HepG2 (cell line): ENCODE results near the gene KCNK10. TPM values are rescaled to one million over a fixed set of nuclear protein-coding genes. Genes with fewer than 3 reads are reported as not detected.

ENCODE experiments used
- ATAC-seq: fragments of 200-7000 bp; cut with Tn5 transposase; 3 replicates; pipeline ENCODE4 v1.9.1; 2020; ENCODE audit warnings: mild to moderate bottlenecking, moderate library complexity
- BruUV-seq: library from RNA; stranded (reverse); fragments of 400-500 nt; replicated peaks from 2 replicates; lab custom pipeline; 2021; lab: Mats Ljungman, UMichigan
- CTCF ChIA-PET: fragments of 300-600 bp; formaldehyde crosslinking; extraction: SDS; loops from one replicate; lab custom pipeline; 2021; ENCODE audit warnings: low total read pairs, inconsistent platforms, low intra/inter-chr PET ratio; lab: Yijun Ruan, JAX
- POLR2A ChIA-PET: fragments of 350-600 bp; sonication (Branson Sonifier 250); formaldehyde crosslinking; loops from one replicate; lab custom pipeline; 2020; ENCODE audit warnings: antibody characterized with exemption, inconsistent platforms; lab: Yijun Ruan, JAX
- DNase-seq: peaks from one replicate; pipeline ENCODE4 v3.0.0-alpha.2; 2015; ENCODE audit warnings: low spot score
- FAIRE-seq: peaks from 3 replicates; lab custom pipeline; 2011; peaks lifted over from hg19 to GRCh38; lab: Jason Lieb, UNC
- H2AFZ ChIP-seq: one replicate; pipeline ENCODE4 v1.6.1; 2011; ENCODE audit warnings: low read length, inconsistent platforms
- H3K27ac ChIP-seq: fragments of 300-600 bp; 3 replicates; pipeline ENCODE4 v1.8.0; 2011; ENCODE audit warnings: mixed run types, mild to moderate bottlenecking, mixed read lengths, low read length, inconsistent platforms; ENCODE audit not compliant: insufficient read depth; ENCODE audit errors: extremely low read length
- H3K27me3 ChIP-seq, 2 experiments: fragments of 200-600 bp in 1 of 2; 2 replicates in 1 of 2; 3 replicates in 1 of 2; pipeline versions ENCODE4 v1.6.0 to v1.8.0; 2011; ENCODE audit warnings: low read length in 2 of 2, mild to moderate bottlenecking in 2 of 2, moderate library complexity in 2 of 2, inconsistent platforms in 1 of 2; ENCODE audit not compliant: insufficient read depth in 2 of 2, control insufficient read depth in 1 of 2
- H3K36me3 ChIP-seq, 2 experiments: fragments of 200-600 bp in 1 of 2; replicated peaks in 1 of 2; 2 replicates in 1 of 2; 3 replicates in 1 of 2; pipeline versions ENCODE4 v1.5.1 to v1.8.0; 2011; ENCODE audit warnings: low read length in 2 of 2, inconsistent platforms in 1 of 2; ENCODE audit not compliant: insufficient read depth in 2 of 2, control insufficient read depth in 1 of 2
- H3K4me1 ChIP-seq: 2 replicates; pipeline ENCODE4 v1.5.1; 2012; ENCODE audit warnings: low read length, inconsistent platforms; ENCODE audit not compliant: insufficient read depth
- H3K4me2 ChIP-seq: 2 replicates; pipeline ENCODE4 v1.6.0; 2011; ENCODE audit warnings: low read depth, low read length, inconsistent platforms
- H3K4me3 ChIP-seq, 3 experiments: fragments of 200-600 bp in 1 of 3; sonication (generic), shearing (Covaris generic) in 1 of 3; replicated peaks in 1 of 3; 2 replicates each; pipeline ENCODE4 v1.5.1; 2011 to 2016; ENCODE audit warnings: low read length in 3 of 3, inconsistent platforms in 2 of 3, low read depth in 2 of 3, mild to moderate bottlenecking in 2 of 3, control low read depth in 1 of 3, mixed read lengths in 1 of 3; ENCODE audit not compliant: insufficient read depth in 1 of 3
- H3K79me2 ChIP-seq: one replicate; pipeline ENCODE4 v1.6.1; 2011; ENCODE audit warnings: low read length, inconsistent platforms; ENCODE audit not compliant: insufficient read depth
- H3K9ac ChIP-seq: 2 replicates; pipeline ENCODE4 v1.6.0; 2011; ENCODE audit warnings: mild to moderate bottlenecking, low read depth, low read length, inconsistent platforms; ENCODE audit not compliant: insufficient read depth
- H3K9me3 ChIP-seq: 2 replicates; pipeline ENCODE4 v1.5.1; 2012; ENCODE audit warnings: mild to moderate bottlenecking, low read length
- H4K20me1 ChIP-seq: 2 replicates; pipeline ENCODE4 v1.6.0; 2011; ENCODE audit warnings: inconsistent platforms, mild to moderate bottlenecking, low read length, moderate library complexity; ENCODE audit not compliant: insufficient read depth
- DMAP1 ChIP-seq: IDR thresholded peaks from 2 replicates; pipeline ENCODE4 v1.6.1; 2016
- FOSL2 ChIP-seq: sonication (generic); formaldehyde crosslinking; IDR thresholded peaks from 2 replicates; pipeline ENCODE4 v1.4.0; 2020; ENCODE audit warnings: missing genetic modification reagents
- TCF7 ChIP-seq: sonication (generic); IDR thresholded peaks from 2 replicates; pipeline ENCODE4 v1.6.1; 2016; ENCODE audit warnings: antibody characterized with exemption, low read depth
- ZNF576 ChIP-seq: sonication (generic); formaldehyde crosslinking; IDR thresholded peaks from 2 replicates; pipeline ENCODE4 v1.4.0; 2020; ENCODE audit warnings: mild to moderate bottlenecking, missing genetic modification reagents
- ZNF724P ChIP-seq: sonication (generic); formaldehyde crosslinking; IDR thresholded peaks from 2 replicates; pipeline ENCODE4 v1.8.0; 2022; ENCODE audit warnings: missing genetic modification reagents, borderline replicate concordance
- ZNF75D ChIP-seq: sonication (generic); formaldehyde crosslinking; IDR thresholded peaks from 2 replicates; pipeline ENCODE4 v1.8.1; 2023; ENCODE audit warnings: missing genetic modification reagents, mild to moderate bottlenecking, borderline replicate concordance
- WGBS: methylation state at CpG from one replicate; pipeline ENCODE4 v1.1.6; 2017; ENCODE audit warnings: low lambda C conversion rate; 5-methylcytosine and 5-hydroxymethylcytosine counted together
- in situ Hi-C: cut with HindIII; loops from 2 replicates; pipeline ENCODE4 v1.10.0; 2017; ENCODE audit warnings: low pct_unique_long_range_greater_than_20kb; ENCODE audit not compliant: extremely low pct_ligation_motif_present
- intact Hi-C: fragments of 100-400 bp; cut with micrococcal nuclease; formaldehyde crosslinking; loops from one replicate; pipeline ENCODE4 v1.10.0; 2022; ENCODE audit not compliant: unreplicated experiment
- polyA plus RNA-seq, 8 experiments: library from polyadenylated mRNA; depleted of rRNA in 3 of 8; stranded (reverse) in 7 of 8; unstranded in 1 of 8; fragments of >200 nt; fragmentation: Illumina TruSeq in 4 of 8; extraction: Trizol in 4 of 8; gene quantifications; 2 replicates each; pipeline versions ENCODE4 v1.2.1 to v1.2.3, GENCODE V29; 2011 to 2016; ENCODE audit warnings: low read depth in 4 of 8, missing spikeins in 1 of 8, mixed read lengths in 1 of 8; ENCODE audit not compliant: insufficient read depth in 1 of 8
- total RNA-seq, 5 experiments: library from RNA; depleted of rRNA; stranded (reverse); fragments of >200 nt; fragmentation: Illumina TruSeq; extraction: Trizol; gene quantifications; 2 replicates each; pipeline ENCODE4 v1.2.3, GENCODE V29; 2016; ENCODE audit warnings: low read depth in 1 of 5

The KCNK10 gene
- total and polyA plus RNA-seq, 2 of the 13 experiments (the other 11 are each of a cell fraction or from before 2014, with no cell fraction given) = not detected

GRCh38 chr14:88166616-88167015 is 156.5 kb downstream of the KCNK10 start:
- H3K9me3 ChIP-seq = peaks cover 4% of the 10 kb centered on the region; the same call in 1 of the 2 replicates
- H3K27me3 ChIP-seq = no peaks in the 10 kb centered on the region
- H3K79me2 ChIP-seq = no peaks in the 10 kb centered on the region
- ChIA-PET CTCF (interaction anchor here (1.4 kb wide), 1 partner anchor 153 kb away, joined by 4 read pairs; no protein-coding TSS in a partner anchor), POLR2A (no interaction called here)
- 10% methylated on average over 3 of the region's 3 CpGs for WGBS
- H4K20me1 ChIP-seq = no peaks in the 10 kb centered on the region
- in situ Hi-C loops = loop anchor here (5.0 to 10.0 kb wide), 2 partner anchors 154 to 222 kb away; no protein-coding TSS in a partner anchor
- no peak overlapping the region for H2AFZ ChIP-seq
- no peak overlapping the region for H3K27ac ChIP-seq
- H3K4me1 ChIP-seq = peaks cover 19% of the 10 kb centered on the region
- ATAC-seq = no peak
- no TSS peak for BruUV-seq
- DNase-seq = no peak
- H3K4me2 ChIP-seq = no peak overlapping the region
- FAIRE-seq = no peak
- no peak overlapping the region for H3K4me3 ChIP-seq
- TF ChIP-seq FOSL2 (peak; percentile 45; the same call in 1 of the 2 replicates), TCF7 (no peak), ZNF75D (CRISPR knock-in tag) (no peak), ZNF576 (CRISPR knock-in tag) (no peak)
- H3K36me3 ChIP-seq = no peaks in the 10 kb centered on the region
- intact Hi-C loops = no loop called here
- H3K9ac ChIP-seq = no peak overlapping the region

- intact Hi-C loops (no loop called here), in situ Hi-C loops (loop anchor here (5.0 to 10.0 kb wide), 2 partner anchors 153 to 220 kb away; no protein-coding TSS in a partner anchor)
- POLR2A ChIA-PET = no interaction called here
- Histone ChIP-seq H3K9ac (no peak overlapping the region), H3K36me3 (no peaks in the 10 kb centered on the region), H4K20me1 (no peaks in the 10 kb centered on the region), H3K79me2 (no peaks in the 10 kb centered on the region), H2AFZ (no peak overlapping the region), H3K9me3 (peaks cover 4% of the 10 kb centered on the region; the same call in 1 of the 2 replicates), H3K27me3 (peaks cover 3 to 5% of the 10 kb centered on the region in 2 experiments; a peak in 2 of 5 replicates), H3K4me2 (no peak overlapping the region), H3K4me1 (peaks cover 12% of the 10 kb centered on the region), H3K27ac (no peak overlapping the region), H3K4me3 (no peak overlapping the region)
- CTCF ChIA-PET = no interaction called here
- 0% methylated on average over 3 of the region's 3 CpGs for WGBS
- FAIRE-seq (no peak), ATAC-seq (no peak), DNase-seq (no peak)
- BruUV-seq = no TSS peak
- TF ChIP-seq ZNF724P = no peak
- no peak for TF ChIP-seq DMAP1 (CRISPR knock-in tag)
Observed at GRCh38 chr14:88164906-88165534, 158.0 kb downstream of the KCNK10 start.
